PC-3 (cell line): Measurements from ENCODE around the gene SRP14. TPM values are rescaled to one million over a fixed set of nuclear protein-coding genes. Genes with fewer than 3 reads are reported as not detected.

Experiments used
- ATAC-seq: fragments of 200-7000 bp; cut with Tn5 transposase; 2 replicates; pipeline ENCODE4 v1.9.1; 2020; ENCODE audit warnings: mild to moderate bottlenecking, moderate library complexity
- BruUV-seq: library from RNA; stranded (reverse); fragments of 400-500 nt; replicated peaks from 2 replicates; lab custom pipeline; 2021; lab: Mats Ljungman, UMichigan
- CTCF ChIA-PET: fragments of 300-600 bp; sonication (Branson Sonifier 250); formaldehyde crosslinking; loops from one replicate; lab custom pipeline; 2022; ENCODE audit warnings: antibody characterized with exemption; lab: Charles Lee
- POLR2A ChIA-PET: fragments of 300-600 bp; sonication (Branson Sonifier 250); formaldehyde crosslinking; loops from one replicate; lab custom pipeline; 2022; ENCODE audit warnings: antibody characterized with exemption; ENCODE audit not compliant: unreplicated experiment; lab: Charles Lee
- DNase-seq: peaks from one replicate; pipeline ENCODE4 v3.0.0-alpha.2; 2015
- H2AFZ ChIP-seq: fragments of 300-600 bp; sonication (generic); 2 replicates; pipeline ENCODE4 v1.6.0; 2016; ENCODE audit warnings: antibody characterized with exemption, low read length
- H3F3A ChIP-seq: fragments of 300-600 bp; sonication (generic); one replicate; pipeline ENCODE4 v1.6.0; 2017; ENCODE audit warnings: antibody characterized with exemption, low read length, control low read depth, mild to moderate bottlenecking; ENCODE audit not compliant: unreplicated experiment
- H3K27ac ChIP-seq: fragments of 300-600 bp; sonication (generic); 2 replicates; pipeline ENCODE4 v1.5.1; 2016; ENCODE audit warnings: mild to moderate bottlenecking, low read length
- H3K27me3 ChIP-seq: fragments of 300-600 bp; sonication (generic); 2 replicates; pipeline ENCODE4 v1.6.1; 2016; ENCODE audit warnings: low read length, mixed read lengths
- H3K36me3 ChIP-seq: fragments of 300-600 bp; sonication (generic); 2 replicates; pipeline ENCODE4 v1.6.1; 2016; ENCODE audit warnings: low read depth, mixed run types, low read length, mixed read lengths
- H3K4me1 ChIP-seq: fragments of 300-600 bp; sonication (generic); 2 replicates; pipeline ENCODE4 v1.5.1; 2016; ENCODE audit warnings: low read length; ENCODE audit not compliant: insufficient read depth
- H3K4me2 ChIP-seq: fragments of 300-600 bp; sonication (generic); 2 replicates; pipeline ENCODE4 v1.6.0; 2016; ENCODE audit warnings: low read length
- H3K4me3 ChIP-seq: fragments of 300-600 bp; sonication (generic); 2 replicates; pipeline ENCODE4 v1.5.1; 2016; ENCODE audit warnings: mild to moderate bottlenecking, low read length, mixed read lengths
- H3K79me2 ChIP-seq: fragments of 300-600 bp; sonication (generic); 2 replicates; pipeline ENCODE4 v1.6.1; 2017; ENCODE audit warnings: low read length, mixed read lengths
- H3K9ac ChIP-seq: fragments of 300-600 bp; sonication (generic); 2 replicates; pipeline ENCODE4 v1.6.0; 2016; ENCODE audit warnings: mild to moderate bottlenecking, low read length
- H3K9me2 ChIP-seq: fragments of 300-600 bp; sonication (generic); replicated peaks from 2 replicates; pipeline ENCODE4 v1.6.1; 2016; ENCODE audit warnings: mixed run types, low read length, mixed read lengths
- H3K9me3 ChIP-seq: fragments of 300-600 bp; sonication (generic); 2 replicates; pipeline ENCODE4 v1.6.1; 2016; ENCODE audit warnings: low read length, mixed read lengths
- H4K20me1 ChIP-seq: fragments of 300-600 bp; sonication (generic); 2 replicates; pipeline ENCODE4 v1.6.1; 2016; ENCODE audit warnings: low read length, mixed read lengths
- CTCF ChIP-seq: fragments of 300-600 bp; sonication (generic); conservative IDR thresholded peaks from 2 replicates; pipeline ENCODE4 v1.5.1; 2017; ENCODE audit warnings: antibody characterized with exemption, low read depth, mild to moderate bottlenecking, low read length
- EZH2 ChIP-seq: fragments of 300-600 bp; sonication (generic); IDR thresholded peaks from one replicate; pipeline ENCODE4 v1.6.1; 2017; ENCODE audit warnings: antibody characterized with exemption, mild to moderate bottlenecking, low read length; ENCODE audit not compliant: unreplicated experiment
- EZH2phosphoT487 ChIP-seq: fragments of 300-600 bp; sonication (generic); IDR thresholded peaks from 2 replicates; pipeline ENCODE4 v1.6.1; 2018; ENCODE audit warnings: mild to moderate bottlenecking, antibody characterized with exemption, low read length, borderline replicate concordance
- intact Hi-C: fragments of 100-400 bp; cut with micrococcal nuclease; formaldehyde crosslinking; loops from 2 replicates; pipeline ENCODE4 v1.9.0; 2023
- total RNA-seq: library from RNA; depleted of rRNA; stranded (reverse); fragments of >200 nt; gene quantifications from 2 replicates; pipeline ENCODE4 v1.2.3, GENCODE V29; 2014

The SRP14 gene
- total RNA-seq, 1 experiment from 2014 or later: 362 TPM

DNA sequence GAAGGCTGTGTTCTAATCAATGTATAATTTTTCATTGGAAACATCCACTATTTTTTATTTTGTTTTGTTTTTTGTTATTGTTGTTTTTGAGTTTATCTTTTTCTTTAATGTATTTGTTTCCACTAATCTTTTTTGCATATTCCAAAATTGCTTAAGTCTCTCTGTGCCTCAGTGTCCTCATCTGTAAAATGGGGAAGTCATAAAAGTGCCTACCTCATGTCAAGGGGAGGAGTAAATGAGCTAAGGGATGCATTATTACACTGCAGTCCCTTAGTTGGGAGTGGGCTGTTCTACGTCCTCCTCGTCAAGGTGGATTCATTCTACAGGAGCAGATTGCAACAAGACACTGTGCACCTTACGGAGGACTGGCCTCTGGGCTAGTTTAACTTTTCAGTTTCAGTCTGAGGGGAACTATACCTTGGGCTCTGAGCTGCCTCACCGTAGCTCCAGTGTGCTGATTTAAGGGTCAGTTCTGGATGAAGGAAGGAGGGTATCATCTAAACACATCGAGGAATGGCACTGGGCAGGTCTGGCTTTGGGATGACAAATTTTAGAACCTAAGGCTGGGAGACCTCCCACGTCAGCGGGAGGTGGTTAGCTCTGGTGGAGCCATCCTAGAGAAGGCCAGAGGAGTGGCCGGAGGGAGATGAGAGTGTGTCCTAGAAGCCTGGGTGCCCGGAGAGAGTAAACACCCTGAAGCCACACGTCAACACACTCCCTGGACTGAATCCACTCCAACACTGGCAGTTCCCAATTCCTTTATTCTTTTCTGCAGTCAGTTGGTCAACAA is 5.1 kb upstream of the SRP14 start:
- H3K4me1 ChIP-seq: peaks cover 39% of the 10 kb centered on the region
- no peak for TF ChIP-seq EZH2
- TF ChIP-seq CTCF: no peak
- TF ChIP-seq EZH2phosphoT487: no peak
- ATAC-seq: peak; percentile 30
- H3K9ac ChIP-seq: peak overlapping the region; percentile 50
- H3K36me3 ChIP-seq: no peaks in the 10 kb centered on the region
- H3K4me3 ChIP-seq: no peak overlapping the region
- peak overlapping the region; percentile 82 for H3K4me2 ChIP-seq
- no peaks in the 10 kb centered on the region for H3K27me3 ChIP-seq
- H3K9me3 ChIP-seq: no peaks in the 10 kb centered on the region
- POLR2A ChIA-PET: no interaction called here
- no peak for DNase-seq
- CTCF ChIA-PET: interaction anchor here (0.6 to 1.0 kb wide), 3 partner anchors 55 to 231 kb away, joined by 3 read pairs; no protein-coding TSS in a partner anchor
- no TSS peak for BruUV-seq
- H2AFZ ChIP-seq: peak overlapping the region; percentile 84
- 0 out of 2 replicates have a peak, but pooled peaks cover 7% of the 10 kb centered on the region for H3K79me2 ChIP-seq
- H4K20me1 ChIP-seq: no peaks in the 10 kb centered on the region
- H3K27ac ChIP-seq: peak overlapping the region; percentile 0; the same call in 1 of the 2 replicates
- H3K9me2 ChIP-seq: no peaks in the 10 kb centered on the region
- H3F3A ChIP-seq: no peaks in the 10 kb centered on the region
- intact Hi-C loops: loop anchor here (1.0 kb wide), 1 partner anchor 230 kb away; no protein-coding TSS in a partner anchor

DNA sequence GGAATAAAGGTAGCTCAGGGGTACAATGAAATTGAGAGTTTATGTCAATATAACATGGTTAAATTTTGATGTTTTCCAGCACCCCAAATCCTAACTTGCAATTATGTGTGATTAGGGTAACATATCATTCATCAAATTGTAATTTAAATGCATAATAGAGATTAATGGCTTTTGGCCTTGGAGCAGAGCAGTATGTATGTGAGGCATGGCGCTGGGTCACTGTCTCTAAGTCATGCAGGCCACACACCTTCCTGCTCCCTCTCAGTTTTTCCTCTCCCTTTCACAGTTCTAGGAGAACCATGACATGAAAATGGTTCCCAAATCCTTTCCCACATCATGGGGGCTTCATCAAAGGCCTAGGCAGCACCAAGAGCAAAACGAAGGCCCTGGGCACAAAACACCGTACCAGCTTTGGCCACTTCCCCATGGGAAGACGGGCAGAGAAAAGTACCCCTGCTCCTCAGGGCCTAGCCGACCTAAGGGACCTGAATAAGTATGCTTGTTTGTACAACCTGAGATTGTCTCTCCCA is 3.9 kb upstream of the SRP14 start:
- Histone ChIP-seq H3F3A (no peaks in the 10 kb centered on the region), H2AFZ (no peak overlapping the region), H3K27ac (no peak overlapping the region), H3K79me2 (peaks cover 19% of the 10 kb centered on the region), H4K20me1 (no peaks in the 10 kb centered on the region), H3K36me3 (no peaks in the 10 kb centered on the region), H3K4me3 (no peak overlapping the region), H3K27me3 (no peaks in the 10 kb centered on the region), H3K4me1 (peaks cover 35% of the 10 kb centered on the region), H3K9me3 (no peaks in the 10 kb centered on the region), H3K4me2 (no peak overlapping the region), H3K9ac (no peak overlapping the region), H3K9me2 (no peaks in the 10 kb centered on the region)
- DNase-seq: no peak
- TF ChIP-seq EZH2 (no peak), EZH2phosphoT487 (no peak), CTCF (no peak)
- no peak for ATAC-seq
- CTCF ChIA-PET: no interaction called here
- BruUV-seq: no TSS peak
- intact Hi-C loops: no loop called here
- POLR2A ChIA-PET: no interaction called here

GRCh38 chr15:40040770-40041169 is 1.8 kb upstream of the SRP14 start:
- Histone ChIP-seq H3K36me3 (peaks cover 13% of the 10 kb centered on the region), H3K27me3 (no peaks in the 10 kb centered on the region), H3K9me3 (no peaks in the 10 kb centered on the region), H3K79me2 (peaks cover 34% of the 10 kb centered on the region), H2AFZ (no peak overlapping the region), H4K20me1 (no peaks in the 10 kb centered on the region), H3K9me2 (no peaks in the 10 kb centered on the region), H3F3A (no peaks in the 10 kb centered on the region), H3K9ac (no peak overlapping the region), H3K4me2 (no peak overlapping the region), H3K27ac (no peak overlapping the region), H3K4me1 (peaks cover 23% of the 10 kb centered on the region), H3K4me3 (no peak overlapping the region)
- ATAC-seq (no peak), DNase-seq (no peak)
- no peak for TF ChIP-seq EZH2
- no peak for TF ChIP-seq CTCF
- no peak for TF ChIP-seq EZH2phosphoT487
- intact Hi-C loops: no loop called here
- ChIA-PET CTCF (no interaction called here), POLR2A (no interaction called here)
- no TSS peak for BruUV-seq
